Measurements from ENCODE around the gene ANXA2.

Gene ANXA2

GRCh38 chr15:60396100-60396499, 1.7 kb downstream of the ANXA2 start:
- no peaks in the 10 kb centered on the region for H3K9me2 ChIP-seq (ENCODE audit: low read depth, low read length)
- no peaks in the 10 kb centered on the region for H3K36me3 ChIP-seq (ENCODE audit: insufficient read depth, low read length)
- no peaks in the 10 kb centered on the region for H4K20me1 ChIP-seq (ENCODE audit: insufficient read depth, low read length)
- no peaks in the 10 kb centered on the region for H3K27me3 ChIP-seq (ENCODE audit: insufficient read depth, low read length)
- peaks cover 17% of the 10 kb centered on the region for H3K4me1 ChIP-seq (ENCODE audit: insufficient read depth, low read length, severe bottlenecking)
- no peak overlapping the region for H3K27ac ChIP-seq (ENCODE audit: low read depth, low read length, poor library complexity, severe bottlenecking)
- H3F3A ChIP-seq (ENCODE audit: insufficient read depth, low read length), result no peaks in the 10 kb centered on the region
- TF ChIP-seq CTCF (IDR thresholded peaks at IDR 0.05; ENCODE audit: low read length), result no peak
- H3K4me3 ChIP-seq (ENCODE audit: low read depth, low read length, poor library complexity, severe bottlenecking), result no peak overlapping the region
- no peaks in the 10 kb centered on the region for H3K9me3 ChIP-seq (ENCODE audit: low read length)
- no peak overlapping the region for H3K4me2 ChIP-seq (ENCODE audit: low read length)
- no peak overlapping the region for H3K9ac ChIP-seq (ENCODE audit: low read length)
- no peaks in the 10 kb centered on the region for H3K79me2 ChIP-seq (ENCODE audit: insufficient read depth, low read length)
- H2AFZ ChIP-seq (ENCODE audit: low read length), result no peak overlapping the region

GRCh38 chr15:60395276-60396011, 2.3 kb downstream of the ANXA2 start:
- no peaks in the 10 kb centered on the region for H3K9me2 ChIP-seq (ENCODE audit: low read depth, low read length)
- H3K9me3 ChIP-seq (ENCODE audit: low read length), result no peaks in the 10 kb centered on the region
- H3F3A ChIP-seq (ENCODE audit: insufficient read depth, low read length), result no peaks in the 10 kb centered on the region
- H3K27ac ChIP-seq (ENCODE audit: low read depth, low read length, poor library complexity, severe bottlenecking), result no peak overlapping the region
- no peak overlapping the region for H3K4me3 ChIP-seq (ENCODE audit: low read depth, low read length, poor library complexity, severe bottlenecking)
- TF ChIP-seq EZH2 (IDR thresholded peaks at IDR 0.05; ENCODE audit: borderline replicate concordance, low read length), result no peak
- no peak for TF ChIP-seq CTCF (IDR thresholded peaks at IDR 0.05; ENCODE audit: low read length)
- H3K4me1 ChIP-seq (ENCODE audit: insufficient read depth, low read length, severe bottlenecking), result peaks cover 17% of the 10 kb centered on the region
- H3K9ac ChIP-seq (ENCODE audit: low read length), result no peak overlapping the region
- no peaks in the 10 kb centered on the region for H3K79me2 ChIP-seq (ENCODE audit: insufficient read depth, low read length)
- H3K27me3 ChIP-seq (ENCODE audit: insufficient read depth, low read length), result no peaks in the 10 kb centered on the region
- H3K36me3 ChIP-seq (ENCODE audit: insufficient read depth, low read length), result no peaks in the 10 kb centered on the region
- H4K20me1 ChIP-seq (ENCODE audit: insufficient read depth, low read length), result no peaks in the 10 kb centered on the region
- H3K4me2 ChIP-seq (ENCODE audit: low read length), result no peak overlapping the region
- no peak overlapping the region for H2AFZ ChIP-seq (ENCODE audit: low read length)

- Histone ChIP-seq H3K4me2 (ENCODE audit: low read length) (no peak overlapping the region), H3K4me1 (ENCODE audit: insufficient read depth, low read length, severe bottlenecking) (peaks cover 17% of the 10 kb centered on the region), H4K20me1 (ENCODE audit: insufficient read depth, low read length) (no peaks in the 10 kb centered on the region)
Observed at GRCh38 chr15:60394689-60395097, 3.1 kb downstream of the ANXA2 start.

More at GRCh38 chr15:60394689-60395097, 3.1 kb downstream of the ANXA2 start:
- no peak overlapping the region for H2AFZ ChIP-seq (ENCODE audit: low read length)
- TF ChIP-seq CTCF (IDR thresholded peaks at IDR 0.05; ENCODE audit: low read length) (no peak), EZH2 (IDR thresholded peaks at IDR 0.05; ENCODE audit: borderline replicate concordance, low read length) (no peak)
- H3K4me3 ChIP-seq (ENCODE audit: low read depth, low read length, poor library complexity, severe bottlenecking), result no peak overlapping the region
- H3K79me2 ChIP-seq (ENCODE audit: insufficient read depth, low read length), result no peaks in the 10 kb centered on the region
- H3K27me3 ChIP-seq (ENCODE audit: insufficient read depth, low read length), result no peaks in the 10 kb centered on the region
- H3K9me3 ChIP-seq (ENCODE audit: low read length), result no peaks in the 10 kb centered on the region
- no peaks in the 10 kb centered on the region for H3K36me3 ChIP-seq (ENCODE audit: insufficient read depth, low read length)
- no peaks in the 10 kb centered on the region for H3F3A ChIP-seq (ENCODE audit: insufficient read depth, low read length)
- H3K27ac ChIP-seq (ENCODE audit: low read depth, low read length, poor library complexity, severe bottlenecking), result no peak overlapping the region
- no peak overlapping the region for H3K9ac ChIP-seq (ENCODE audit: low read length)
- H3K9me2 ChIP-seq (ENCODE audit: low read depth, low read length), result no peaks in the 10 kb centered on the region

Measured in OCI-LY1 (cell line).